Left hindlimb (tissue), 1 donor: ENCODE data around the gene MPDZ.

ENCODE experiments used
- DNase-seq: peaks from one replicate; pipeline ENCODE4 v3.0.0-alpha.2; 2018

The MPDZ gene

DNA sequence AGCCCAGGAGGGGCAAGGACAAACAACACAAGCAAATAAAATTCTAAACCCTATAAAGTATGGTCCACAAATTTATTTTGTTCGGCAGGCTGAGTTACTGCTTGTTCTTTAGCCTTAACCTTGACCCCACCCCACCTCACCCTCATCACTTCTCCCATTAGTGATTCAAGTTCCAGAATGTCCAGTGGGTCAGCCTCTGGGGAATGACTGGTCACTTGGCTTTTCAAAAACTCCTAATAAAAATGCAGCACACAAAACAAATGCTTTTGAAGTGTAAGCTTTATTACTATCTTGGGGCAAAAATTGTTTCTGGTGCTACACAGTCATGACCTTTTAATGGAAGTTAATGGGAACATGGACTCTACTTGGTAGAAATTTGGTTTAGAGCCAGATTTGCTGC, 142.1 kb downstream of the MPDZ start:
- DNase-seq = no peak

DNA sequence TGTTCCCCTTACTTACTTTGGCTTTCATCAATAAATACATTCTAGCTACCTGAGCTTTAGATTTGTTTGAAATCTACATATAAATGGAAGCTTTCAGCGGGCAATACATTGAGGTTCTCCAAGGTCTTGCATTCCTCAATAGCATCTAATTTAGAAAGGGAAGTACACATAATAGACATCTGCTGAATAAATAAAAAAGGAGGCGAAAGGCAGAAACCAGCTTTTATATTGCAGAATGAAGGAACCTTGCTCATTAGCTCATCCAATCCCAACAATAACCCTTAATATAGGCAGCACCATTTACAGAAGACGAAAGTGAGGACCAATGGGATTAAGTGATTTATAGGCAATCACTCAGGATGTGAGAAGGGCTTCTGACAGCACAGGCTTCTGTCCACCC, 147.5 kb downstream of the MPDZ start:
- no peak for DNase-seq

DNA sequence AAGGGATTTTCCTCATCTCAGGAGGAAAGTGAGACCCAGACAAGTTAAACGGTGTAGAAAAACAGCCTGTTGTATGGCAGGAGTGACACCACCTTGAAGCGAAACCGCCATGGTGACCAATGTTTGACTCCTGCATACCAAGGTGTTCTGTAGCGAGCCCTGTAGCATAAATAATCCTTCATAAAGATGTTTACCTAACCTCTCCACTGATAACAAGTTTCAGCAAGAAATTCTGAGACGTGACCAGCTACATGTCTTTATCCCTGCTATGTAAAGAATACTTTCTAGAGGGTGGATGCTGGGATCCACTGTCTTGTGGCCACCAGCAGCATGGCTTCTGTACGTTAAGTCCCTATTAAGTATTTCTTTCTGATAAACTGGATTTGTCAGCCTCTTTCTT, 148.1 kb downstream of the MPDZ start:
- DNase-seq = no peak

DNA sequence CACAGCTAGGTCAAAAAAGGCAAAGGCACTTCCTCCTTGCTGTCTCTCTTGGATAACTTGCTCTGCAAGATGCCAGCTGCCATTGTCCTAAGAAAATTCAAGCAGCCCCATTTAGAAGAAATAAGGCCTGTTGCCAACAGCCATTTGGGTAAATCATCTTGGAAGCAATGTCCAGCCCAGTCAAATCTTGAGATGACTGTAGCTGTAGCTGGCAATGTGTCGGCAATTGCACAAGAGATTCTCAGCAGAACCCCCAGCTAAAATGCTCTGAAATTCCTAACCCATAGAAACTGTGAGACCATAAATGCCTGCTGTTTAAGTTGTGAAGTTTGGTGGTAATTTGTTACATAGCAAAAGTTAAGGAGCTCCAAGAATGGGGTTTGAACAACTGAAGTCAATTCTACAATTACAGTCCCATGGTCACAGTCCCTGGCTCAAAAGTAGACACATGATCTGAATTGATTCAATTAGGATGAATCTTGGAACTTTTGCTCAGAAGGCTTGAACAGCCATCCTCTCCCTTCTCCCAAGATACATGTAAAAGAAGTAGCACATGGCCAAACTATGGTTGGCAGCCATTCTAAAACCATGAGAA, 151.1 kb downstream of the MPDZ start:
- no peak for DNase-seq

DNA sequence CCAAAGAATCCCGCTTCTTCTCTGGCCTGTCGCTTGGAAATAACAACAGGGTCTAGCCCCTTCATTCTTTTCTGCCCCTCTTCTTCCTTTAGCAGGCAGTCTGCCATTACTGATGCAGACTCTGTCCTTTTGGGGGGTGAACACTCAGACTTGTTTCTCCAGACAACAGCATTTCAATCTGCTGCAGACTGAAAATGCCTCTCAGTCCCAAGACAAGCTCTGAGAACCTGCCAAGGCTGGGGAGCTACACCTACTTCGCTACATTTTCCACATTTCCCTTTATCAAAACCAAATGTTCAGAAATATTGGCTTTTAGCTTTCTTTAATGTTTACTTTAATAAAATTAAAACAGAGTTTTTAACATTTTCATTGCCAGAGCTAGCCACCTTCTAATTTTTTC, 152.4 kb downstream of the MPDZ start:
- DNase-seq = peak; percentile 42

DNA sequence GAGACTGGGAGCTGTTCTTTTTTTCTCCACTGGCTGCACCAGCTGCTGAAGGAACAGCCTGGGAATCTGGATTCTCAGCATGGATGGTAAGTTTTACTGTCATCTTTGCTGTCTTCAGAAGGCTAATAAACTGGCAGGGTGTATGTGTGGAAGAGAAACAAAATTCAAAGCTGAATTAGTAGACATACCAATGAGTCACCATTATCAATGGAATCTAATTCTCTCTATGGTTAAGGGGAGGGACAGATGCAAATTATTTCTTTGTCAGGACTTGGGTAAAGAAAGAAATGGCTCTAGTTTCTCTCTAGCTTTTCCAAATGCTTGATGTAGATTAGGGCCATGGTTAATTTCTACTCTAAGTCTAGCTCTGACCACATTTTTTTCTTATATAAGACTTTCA, 154.2 kb downstream of the MPDZ start:
- DNase-seq = no peak

DNA sequence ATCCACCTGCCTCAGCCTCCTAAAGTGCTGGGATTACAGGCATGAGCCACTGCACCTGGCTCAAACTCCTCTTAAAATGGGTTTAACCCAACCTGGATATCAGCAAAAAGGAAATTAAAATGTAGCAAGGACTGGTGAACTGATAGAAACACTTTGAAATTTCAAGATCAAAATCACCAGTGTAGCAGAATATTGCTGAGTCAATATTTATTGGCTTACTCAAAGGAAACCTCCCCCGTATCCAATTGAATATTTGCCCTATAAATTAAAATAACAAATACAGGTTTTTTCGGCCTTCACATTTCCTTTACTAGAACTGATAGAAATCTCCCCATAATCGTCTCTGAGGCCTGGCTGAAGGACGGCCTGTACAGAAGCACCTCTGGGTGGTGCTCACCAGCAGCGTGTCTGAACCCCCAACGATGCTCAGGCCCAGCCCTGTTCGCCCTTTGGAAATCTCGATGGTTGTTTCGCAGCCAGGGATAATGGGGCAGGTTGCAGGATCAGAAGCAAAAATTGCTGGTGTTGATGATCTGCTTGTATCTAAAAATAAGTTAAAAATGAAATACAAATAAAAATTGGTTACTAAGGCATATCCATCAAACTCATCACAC, 156.6 kb downstream of the MPDZ start:
- DNase-seq = no peak

DNA sequence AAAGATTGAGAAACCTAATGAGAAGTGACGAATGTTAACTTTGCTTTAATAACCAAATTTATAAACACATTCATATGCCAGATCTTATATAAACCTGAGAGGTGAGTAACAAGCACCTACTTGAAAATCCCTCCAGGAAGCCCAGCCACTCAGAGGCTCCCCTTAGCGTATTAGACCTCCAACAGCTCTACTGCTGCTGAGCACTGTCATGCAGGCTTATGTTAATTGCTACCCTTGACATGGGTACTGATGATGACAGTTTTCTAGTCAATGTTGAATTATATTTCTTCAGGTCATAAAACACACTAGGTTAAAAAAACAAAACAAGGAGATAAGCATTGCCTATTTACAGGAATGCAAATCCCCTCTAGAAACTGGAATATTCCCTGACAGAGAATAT, 161.2 kb downstream of the MPDZ start:
- DNase-seq = no peak

DNA sequence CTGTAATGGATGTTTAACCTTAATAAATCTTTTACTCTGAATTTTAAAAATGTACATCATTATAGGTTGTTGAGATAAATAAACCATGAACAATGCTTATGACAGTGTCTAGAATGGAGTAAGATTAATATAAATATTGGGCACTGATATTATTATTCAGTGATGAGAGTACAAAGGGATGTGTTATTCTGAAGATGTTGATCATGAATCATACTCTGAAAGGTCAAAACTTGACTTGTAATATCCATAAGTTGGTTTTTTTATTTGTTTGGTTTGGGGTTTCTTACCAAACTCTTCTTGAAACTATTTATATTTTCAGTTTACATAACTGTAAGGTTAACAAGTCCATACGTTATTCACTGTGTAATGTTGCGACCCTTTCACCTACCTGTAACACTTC, 163.2 kb downstream of the MPDZ start:
- no peak for DNase-seq

DNA sequence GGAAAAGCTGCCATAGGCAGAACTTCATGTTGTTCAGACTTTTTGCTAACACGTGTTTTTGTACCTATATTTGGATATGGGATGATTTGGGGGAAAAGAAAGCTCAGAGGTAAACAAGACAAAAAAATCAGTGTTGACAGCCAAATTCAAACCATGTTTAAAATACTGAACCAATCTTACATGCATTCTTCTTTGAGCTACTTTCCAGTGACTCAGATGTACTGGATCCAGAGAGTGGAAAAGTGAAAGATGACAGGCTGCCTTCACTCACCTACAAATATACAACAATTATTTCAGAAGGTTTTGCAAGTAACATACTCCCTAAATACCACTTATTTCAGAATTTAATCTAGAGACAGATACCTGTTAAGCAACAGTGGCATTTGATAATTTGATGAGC, 165.7 kb downstream of the MPDZ start:
- no peak for DNase-seq

DNA sequence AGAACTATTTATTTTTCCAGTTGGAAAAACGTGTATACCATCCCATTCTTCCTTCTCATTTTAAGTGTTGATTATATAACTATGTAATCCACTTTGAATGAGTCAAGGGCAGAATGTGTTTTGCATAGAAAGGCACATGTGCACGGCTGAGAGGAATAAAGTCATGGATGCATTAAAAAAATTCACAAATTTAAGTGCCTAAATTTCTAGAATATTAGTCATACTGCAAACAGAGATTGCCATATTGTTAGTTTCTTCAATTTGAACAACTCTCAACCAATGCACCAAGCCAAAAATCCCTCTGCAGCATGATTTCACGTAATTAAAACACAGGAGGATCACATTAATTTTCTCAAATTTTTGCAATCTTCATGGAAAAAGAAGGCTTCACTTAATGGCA, 166.3 kb downstream of the MPDZ start:
- DNase-seq = no peak

DNA sequence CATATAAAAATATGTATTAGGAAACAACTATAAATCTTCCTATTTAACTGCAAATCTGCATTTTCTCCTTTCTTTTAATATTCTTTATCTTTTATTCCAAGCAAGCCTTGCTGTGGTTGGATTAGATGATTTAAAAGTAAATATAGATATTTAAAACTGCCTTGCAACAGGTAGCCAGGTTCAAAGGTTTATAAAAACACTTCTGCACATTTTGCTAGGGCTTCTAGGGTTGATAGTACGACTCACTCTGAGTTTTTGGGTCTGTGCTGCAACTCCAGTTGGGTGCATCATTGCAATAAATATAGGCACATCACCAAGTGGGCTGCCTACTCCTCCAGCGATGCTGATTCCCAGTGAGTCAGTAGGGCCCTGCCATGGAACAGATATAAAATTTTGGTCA, 167.7 kb downstream of the MPDZ start:
- no peak for DNase-seq

DNA sequence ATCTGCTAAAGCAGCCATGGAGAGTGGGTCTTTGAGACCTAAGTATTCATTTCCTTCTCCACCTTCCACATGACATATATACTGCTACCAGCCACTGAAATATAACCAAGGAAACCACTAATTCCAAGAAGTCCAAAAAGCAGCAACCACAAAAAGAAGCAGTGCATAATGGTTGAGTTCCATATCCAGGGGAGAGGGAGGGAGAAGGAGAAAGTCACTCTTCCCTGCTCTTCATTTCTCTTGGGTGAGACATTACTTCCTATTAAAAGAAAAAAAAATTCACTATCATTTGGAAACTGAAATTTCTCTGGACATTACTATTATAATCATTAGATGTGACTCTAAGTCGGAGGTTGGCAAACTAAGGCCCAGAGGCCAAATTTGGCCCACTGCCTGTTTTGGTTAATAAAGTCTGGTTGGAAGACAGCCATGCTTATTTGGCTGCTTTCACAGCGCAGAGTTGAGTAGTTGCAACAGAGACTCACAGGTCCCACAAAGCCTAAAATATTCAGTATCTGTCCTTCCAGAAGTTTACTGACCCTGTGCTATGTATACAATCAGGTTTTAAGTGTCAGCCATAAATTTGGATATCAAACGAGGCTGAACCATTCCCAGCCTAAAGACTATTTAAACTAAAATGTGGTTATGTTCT, 168.6 kb downstream of the MPDZ start:
- DNase-seq = peak; percentile 40

DNA sequence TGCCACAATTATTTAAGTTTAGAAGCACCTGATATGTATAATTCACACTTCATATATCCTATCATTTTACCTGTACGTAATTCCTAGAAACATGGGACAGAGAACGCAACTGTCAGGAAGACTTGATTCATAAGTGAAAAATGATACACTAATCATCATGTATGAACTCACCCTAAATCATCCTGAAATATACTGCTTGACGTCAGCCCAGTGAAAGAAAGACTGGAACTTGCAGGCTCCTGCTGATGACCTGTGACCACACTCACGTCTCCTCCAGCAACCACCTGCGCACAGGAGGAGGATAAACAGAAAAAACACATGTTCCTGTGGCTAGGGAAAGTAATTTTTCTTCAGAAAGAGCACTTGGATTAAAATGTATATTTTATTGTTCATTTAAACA, 169.7 kb downstream of the MPDZ start:
- DNase-seq = no peak

DNA sequence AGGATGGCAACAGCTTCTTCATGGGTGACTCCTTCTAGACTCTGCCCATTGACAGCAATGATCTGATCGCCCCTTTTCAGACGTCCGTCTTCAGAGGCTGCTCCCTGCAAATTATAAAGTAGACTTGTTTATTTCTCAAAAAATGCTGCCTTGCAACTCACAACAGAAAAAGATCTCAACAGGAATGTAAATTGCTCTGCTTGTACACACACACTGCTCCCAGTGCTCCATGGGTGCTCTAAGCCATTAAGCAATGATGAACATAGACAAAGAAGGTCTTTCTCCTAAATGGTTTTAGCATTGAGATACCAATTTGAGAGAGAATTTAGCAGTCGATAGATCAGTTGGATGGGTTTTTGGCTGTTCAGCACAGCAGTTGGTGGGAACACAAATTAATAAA, 172.5 kb downstream of the MPDZ start:
- no peak for DNase-seq

DNA sequence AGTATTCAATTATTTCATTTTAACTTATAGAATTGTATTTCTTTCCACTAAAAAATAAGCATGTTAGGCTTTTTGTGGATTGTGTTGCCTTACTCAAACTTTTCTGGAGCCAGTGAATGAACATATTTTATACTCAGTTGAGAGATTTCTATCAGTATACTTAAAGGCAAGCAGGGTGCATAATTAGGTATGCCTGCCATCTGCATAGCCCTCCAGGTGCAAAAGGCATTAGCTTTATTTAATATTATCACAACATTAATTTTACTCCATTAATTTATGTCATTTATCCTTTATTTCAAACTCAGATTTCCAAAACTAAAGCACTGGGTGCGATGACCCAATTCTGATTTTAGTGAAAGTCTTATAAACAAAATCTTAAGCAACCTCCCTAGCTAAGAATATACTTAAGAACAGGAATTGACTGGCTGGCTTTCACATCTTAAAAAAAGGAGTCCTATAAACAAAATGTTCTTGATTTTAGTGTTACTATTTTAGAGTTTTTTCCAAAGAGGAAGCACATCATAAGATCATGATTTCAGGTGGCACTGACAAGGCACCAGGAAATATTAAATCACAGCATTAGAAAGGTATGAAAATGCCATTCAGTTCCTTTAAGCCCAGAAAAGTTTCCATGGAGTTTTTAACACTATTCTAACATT, 178.4 kb downstream of the MPDZ start:
- no peak for DNase-seq

DNA sequence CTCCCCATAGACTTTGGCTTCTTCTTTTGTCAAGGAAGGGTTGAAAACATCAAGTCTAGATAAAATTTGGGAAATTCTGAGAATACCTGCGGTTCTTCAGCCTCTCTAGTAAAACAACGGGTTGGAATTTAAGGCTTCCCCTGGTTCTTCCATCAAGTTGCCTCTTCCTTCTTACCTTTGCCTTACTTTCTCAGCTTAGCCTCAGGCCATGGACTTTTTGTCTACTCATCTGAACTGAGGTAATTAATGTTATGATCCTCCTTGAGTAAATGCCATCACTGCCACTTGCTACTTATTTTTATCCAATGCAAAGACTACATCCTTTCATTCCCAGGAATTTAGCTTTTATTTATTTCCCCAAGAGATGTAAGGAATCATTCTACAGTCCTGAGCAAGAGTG, 184.4 kb downstream of the MPDZ start:
- no peak for DNase-seq

DNA sequence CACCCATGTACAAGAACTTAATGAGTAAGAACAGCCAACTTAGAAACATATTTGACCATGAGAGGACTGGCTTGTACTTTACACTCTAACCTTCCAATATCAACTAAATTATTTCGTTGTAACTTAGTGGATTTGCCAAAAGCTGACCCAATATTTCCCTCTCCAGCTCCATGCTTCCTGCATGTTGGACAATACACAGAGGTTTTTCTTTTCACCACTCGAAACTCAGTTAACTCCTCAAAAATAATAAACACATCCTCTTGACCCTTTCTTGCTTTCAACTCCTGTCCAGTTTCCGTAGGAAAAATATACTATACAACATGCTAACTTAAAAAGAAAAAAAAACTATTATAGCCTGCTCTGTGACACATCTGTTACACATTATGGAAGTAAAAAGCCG, 188.9 kb downstream of the MPDZ start:
- DNase-seq = no peak

DNA sequence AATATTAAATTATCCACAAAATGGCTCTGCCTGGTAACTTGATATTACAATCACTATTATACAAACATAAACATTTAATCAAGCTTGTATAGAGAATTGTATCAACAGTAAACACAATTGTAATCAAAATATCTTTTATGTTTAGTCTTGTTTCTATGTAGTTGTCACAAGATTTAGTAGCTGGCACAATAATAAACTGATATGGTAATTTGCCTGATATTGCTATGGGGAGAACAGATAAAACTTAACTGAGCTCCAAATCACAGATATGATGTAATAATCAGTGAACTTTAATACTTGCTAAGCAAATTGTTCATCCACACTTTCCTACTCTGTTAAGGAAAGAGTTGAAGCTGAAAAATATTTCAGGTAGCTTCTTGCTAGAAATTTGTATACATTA, 189.8 kb downstream of the MPDZ start:
- no peak for DNase-seq

DNA sequence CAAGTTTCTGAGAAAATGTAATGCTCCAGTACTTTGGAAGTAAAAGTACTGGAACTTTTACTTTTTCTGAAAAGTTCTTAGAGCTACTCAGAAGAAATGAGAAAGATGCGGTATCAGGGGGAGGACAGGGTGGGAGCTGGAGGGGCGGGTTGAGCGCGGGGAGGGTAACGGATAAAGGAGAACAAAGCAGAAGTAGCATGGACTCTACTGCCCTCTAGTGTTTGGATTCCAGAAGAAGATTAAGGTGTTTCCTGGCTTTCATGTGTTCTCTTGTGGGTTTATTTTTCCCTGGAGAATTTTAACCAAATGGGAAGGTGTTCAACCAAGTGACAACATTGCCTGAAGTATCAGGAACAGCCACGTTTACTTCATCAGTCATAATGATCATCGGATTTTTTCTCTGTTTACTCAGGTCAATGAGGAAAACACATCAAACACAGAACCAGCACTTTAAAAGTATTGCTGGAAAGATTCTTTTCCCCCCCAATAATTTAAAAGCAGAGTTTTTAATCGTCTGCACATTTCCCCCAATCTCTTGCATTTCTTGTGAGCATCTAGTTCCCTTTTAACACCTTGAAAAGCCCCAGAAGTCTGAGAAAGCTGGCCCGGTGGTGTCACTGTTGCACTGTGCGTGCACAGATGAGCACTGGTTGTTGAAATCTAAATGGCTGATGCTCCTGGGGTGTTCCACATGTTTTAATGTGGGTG, 190.6 kb downstream of the MPDZ start:
- peak; percentile 64 for DNase-seq

DNA sequence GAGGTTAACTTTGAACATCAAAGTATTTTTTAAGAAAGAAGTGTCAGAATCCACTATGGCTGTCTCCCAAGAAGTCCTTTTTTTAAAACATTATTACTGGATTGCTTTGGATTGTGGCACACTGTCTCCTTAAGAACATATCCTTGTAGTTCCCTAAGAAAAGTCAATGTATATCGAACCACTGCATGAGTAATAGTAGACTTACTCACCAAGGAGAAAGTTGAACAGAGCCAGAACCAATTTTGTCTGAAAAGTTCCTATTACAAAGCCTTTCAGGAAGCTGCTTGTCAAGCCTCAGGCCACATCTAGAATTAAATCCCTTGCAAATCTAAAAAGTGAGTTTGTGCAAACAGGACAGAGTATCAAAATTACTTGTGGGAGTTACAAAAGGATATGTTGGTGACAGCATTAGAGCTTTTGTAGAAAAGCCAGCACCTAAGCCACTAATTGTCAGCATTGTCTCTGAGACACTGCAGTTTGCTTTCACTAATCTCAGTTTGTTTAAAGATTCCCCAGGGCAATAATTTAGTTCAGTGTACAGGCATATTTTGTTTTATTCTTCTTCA, 195.4 kb downstream of the MPDZ start:
- no peak for DNase-seq

DNA sequence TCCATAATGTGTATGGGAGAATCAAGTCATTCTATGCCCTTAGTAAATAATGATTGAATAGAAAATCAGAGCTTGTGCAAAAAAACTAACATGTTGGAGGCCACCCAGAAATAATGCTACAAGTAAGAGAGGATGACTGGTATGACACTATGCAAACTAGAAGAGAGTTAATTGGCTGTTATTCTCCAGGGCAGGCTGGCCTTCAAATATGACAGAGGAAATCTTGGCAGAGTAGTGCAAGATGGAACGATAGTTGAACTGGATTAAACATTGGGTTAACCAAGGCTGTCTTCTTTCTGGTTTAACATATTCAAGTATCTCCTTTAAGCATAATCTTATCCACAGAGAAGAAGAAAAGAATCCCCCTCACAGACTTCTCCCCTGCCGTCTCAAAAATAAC, 196.1 kb downstream of the MPDZ start:
- DNase-seq = no peak

DNA sequence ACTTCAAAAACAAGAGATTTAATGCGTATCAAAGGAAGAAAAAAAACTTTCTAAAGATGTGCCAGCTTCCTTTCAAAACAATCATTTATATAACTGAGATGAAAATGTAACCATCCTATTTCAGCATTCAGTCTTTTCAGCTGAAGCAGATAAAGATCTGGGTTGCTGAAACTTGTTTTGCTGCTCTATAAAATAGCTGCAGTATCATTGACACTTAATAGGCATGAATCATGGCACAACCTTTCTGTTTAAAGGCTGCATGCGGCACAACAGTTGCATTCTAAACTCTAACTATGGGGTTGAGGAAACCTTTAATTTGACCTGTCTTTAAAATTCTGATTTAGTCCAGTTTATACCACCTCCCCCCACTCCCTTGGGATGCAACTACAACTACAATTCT, 196.7 kb downstream of the MPDZ start:
- no peak for DNase-seq
